Measurements from ENCODE around the gene FBXO40.

The FBXO40 gene

GRCh38 chr3:121621491-121621890, 28.3 kb downstream of the FBXO40 start:
- no peak for DNase-seq (ENCODE audit: low read depth, low spot score)

- no peak for DNase-seq (ENCODE audit: low read depth, low spot score)
Measured at GRCh38 chr3:121624147-121624899, 31.1 kb downstream of the FBXO40 start.

GRCh38 chr3:121626495-121626894, 33.3 kb downstream of the FBXO40 start:
- DNase-seq (ENCODE audit: low read depth, low spot score) = no peak

- DNase-seq (ENCODE audit: low read depth, low spot score) = no peak
Measured at GRCh38 chr3:121627211-121627610, 34.0 kb downstream of the FBXO40 start.

GRCh38 chr3:121627622-121628021, 34.4 kb downstream of the FBXO40 start:
- no peak for DNase-seq (ENCODE audit: low read depth, low spot score)

GRCh38 chr3:121629601-121630000, 36.4 kb downstream of the FBXO40 start:
- DNase-seq (ENCODE audit: low read depth, low spot score) = no peak

- no peak for DNase-seq (ENCODE audit: low read depth, low spot score)
Measured at GRCh38 chr3:121630355-121630754, 37.2 kb downstream of the FBXO40 start.

GRCh38 chr3:121637922-121638321, 44.7 kb downstream of the FBXO40 start:
- no peak for DNase-seq (ENCODE audit: low read depth, low spot score)

GRCh38 chr3:121641127-121641526, 47.9 kb downstream of the FBXO40 start:
- DNase-seq (ENCODE audit: low read depth, low spot score) = no peak

- no peak for DNase-seq (ENCODE audit: low read depth, low spot score)
Measured at GRCh38 chr3:121642601-121643314, 49.6 kb downstream of the FBXO40 start.

- no peak for DNase-seq (ENCODE audit: low read depth, low spot score)
Measured at GRCh38 chr3:121645054-121645453, 51.9 kb downstream of the FBXO40 start.

GRCh38 chr3:121648219-121648958, 55.2 kb downstream of the FBXO40 start:
- no peak for DNase-seq (ENCODE audit: low read depth, low spot score)

GRCh38 chr3:121649645-121650044, 56.5 kb downstream of the FBXO40 start:
- DNase-seq (ENCODE audit: low read depth, low spot score) = no peak

GRCh38 chr3:121651684-121652083, 58.5 kb downstream of the FBXO40 start:
- DNase-seq (ENCODE audit: low read depth, low spot score) = no peak

- no peak for DNase-seq (ENCODE audit: low read depth, low spot score)
Measured at GRCh38 chr3:121654493-121655385, 61.6 kb downstream of the FBXO40 start.

GRCh38 chr3:121658716-121659435, 65.7 kb downstream of the FBXO40 start:
- DNase-seq (ENCODE audit: low read depth, low spot score) = no peak

GRCh38 chr3:121659586-121659985, 66.4 kb downstream of the FBXO40 start:
- DNase-seq (ENCODE audit: low read depth, low spot score) = no peak

- peak; percentile 9 for DNase-seq (ENCODE audit: low read depth, low spot score)
Measured at GRCh38 chr3:121660356-121661171, 67.4 kb downstream of the FBXO40 start, which contains the start of gene HCLS1. Gene HCLS1, minus strand, starts transcription at chr3:121660903. Its CDS starts 2,556 bp downstream, at chr3:121658347.

GRCh38 chr3:121661376-121661775, 68.2 kb downstream of the FBXO40 start:
- no peak for DNase-seq (ENCODE audit: low read depth, low spot score)

GRCh38 chr3:121662742-121663141, 69.6 kb downstream of the FBXO40 start:
- no peak for DNase-seq (ENCODE audit: low read depth, low spot score)

All from iPS DF 19.7 (cell line).